ENCODE measurements around the gene ZNF397. TPM values are rescaled to one million over a fixed set of nuclear protein-coding genes. Genes with fewer than 3 reads are reported as not detected.

The ZNF397 gene
- total and polyA plus RNA-seq, 9 of the 15 experiments (the other 6 are each of a cell fraction or from before 2014, with no cell fraction given) = 6.4 to 24.2 (median 19.3) TPM

GRCh38 chr18:35290094-35290735, 49.4 kb downstream of the ZNF397 start, which contains the start of gene ZSCAN30 (continued):
- TF ChIP-seq E2F4 (CRISPR knock-in tag; IDR thresholded peaks at IDR 0.05; ENCODE audit: low read depth) (no peak), CHD1 (IDR thresholded peaks at IDR 0.05; ENCODE audit: low read length) (no peak), PHB2 (IDR thresholded peaks at IDR 0.05; ENCODE audit: low read depth) (no peak), ZBTB11 (CRISPR knock-in tag; IDR thresholded peaks at IDR 0.05) (0 out of 6 replicates have a peak, but pooled peaks of 1 of the 3 experiments have one; percentile 27), PHB (CRISPR knock-in tag; IDR thresholded peaks at IDR 0.05) (0 out of 2 replicates have a peak, but pooled peaks have one; percentile 5), KDM1A (IDR thresholded peaks at IDR 0.05) (0 out of 4 replicates have a peak, but pooled peaks of 1 of the 2 experiments have one; percentile 3), TBL1XR1 (IDR thresholded peaks at IDR 0.05; ENCODE audit: low read length in 2 of 2) (peak; percentile 63 to 72; a peak in 3 of 4 replicates), ZNF124 (CRISPR knock-in tag; IDR thresholded peaks at IDR 0.05) (no peak), IRF2 (CRISPR knock-in tag; IDR thresholded peaks at IDR 0.05) (no peak), FOXK1 (CRISPR knock-in tag; IDR thresholded peaks at IDR 0.05; ENCODE audit: borderline replicate concordance) (peak; percentile 95), SNRNP70 (optimal IDR thresholded peaks at IDR 0.05; ENCODE audit: low read depth, low read length) (no peak), NBN (IDR thresholded peaks at IDR 0.05; ENCODE audit: low read depth) (peak; percentile 89), KDM5B (IDR thresholded peaks at IDR 0.05; ENCODE audit: insufficient replicate concordance, low read depth, low read length) (peak; percentile 96), TEAD1 (CRISPR knock-in tag; IDR thresholded peaks at IDR 0.05) (peak; percentile 6 to 96; a peak in 3 of 4 replicates), ZBTB1 (CRISPR knock-in tag; IDR thresholded peaks at IDR 0.05; ENCODE audit: borderline replicate concordance, low read depth) (0 out of 2 replicates have a peak, but pooled peaks have one; percentile 70), SETDB1 (IDR thresholded peaks at IDR 0.05; ENCODE audit: low read length) (peak; percentile 77)
- TF ChIP-seq, protein P1, sequence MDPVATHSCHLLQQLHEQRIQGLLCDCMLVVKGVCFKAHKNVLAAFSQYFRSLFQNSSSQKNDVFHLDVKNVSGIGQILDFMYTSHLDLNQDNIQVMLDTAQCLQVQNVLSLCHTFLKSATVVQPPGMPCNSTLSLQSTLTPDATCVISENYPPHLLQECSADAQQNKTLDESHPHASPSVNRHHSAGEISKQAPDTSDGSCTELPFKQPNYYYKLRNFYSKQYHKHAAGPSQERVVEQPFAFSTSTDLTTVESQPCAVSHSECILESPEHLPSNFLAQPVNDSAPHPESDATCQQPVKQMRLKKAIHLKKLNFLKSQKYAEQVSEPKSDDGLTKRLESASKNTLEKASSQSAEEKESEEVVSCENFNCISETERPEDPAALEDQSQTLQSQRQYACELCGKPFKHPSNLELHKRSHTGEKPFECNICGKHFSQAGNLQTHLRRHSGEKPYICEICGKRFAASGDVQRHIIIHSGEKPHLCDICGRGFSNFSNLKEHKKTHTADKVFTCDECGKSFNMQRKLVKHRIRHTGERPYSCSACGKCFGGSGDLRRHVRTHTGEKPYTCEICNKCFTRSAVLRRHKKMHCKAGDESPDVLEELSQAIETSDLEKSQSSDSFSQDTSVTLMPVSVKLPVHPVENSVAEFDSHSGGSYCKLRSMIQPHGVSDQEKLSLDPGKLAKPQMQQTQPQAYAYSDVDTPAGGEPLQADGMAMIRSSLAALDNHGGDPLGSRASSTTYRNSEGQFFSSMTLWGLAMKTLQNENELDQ (CRISPR knock-in tag; IDR thresholded peaks at IDR 0.05; ENCODE audit: borderline replicate concordance) = peak; percentile 97
- TF ChIP-seq, protein P2, sequence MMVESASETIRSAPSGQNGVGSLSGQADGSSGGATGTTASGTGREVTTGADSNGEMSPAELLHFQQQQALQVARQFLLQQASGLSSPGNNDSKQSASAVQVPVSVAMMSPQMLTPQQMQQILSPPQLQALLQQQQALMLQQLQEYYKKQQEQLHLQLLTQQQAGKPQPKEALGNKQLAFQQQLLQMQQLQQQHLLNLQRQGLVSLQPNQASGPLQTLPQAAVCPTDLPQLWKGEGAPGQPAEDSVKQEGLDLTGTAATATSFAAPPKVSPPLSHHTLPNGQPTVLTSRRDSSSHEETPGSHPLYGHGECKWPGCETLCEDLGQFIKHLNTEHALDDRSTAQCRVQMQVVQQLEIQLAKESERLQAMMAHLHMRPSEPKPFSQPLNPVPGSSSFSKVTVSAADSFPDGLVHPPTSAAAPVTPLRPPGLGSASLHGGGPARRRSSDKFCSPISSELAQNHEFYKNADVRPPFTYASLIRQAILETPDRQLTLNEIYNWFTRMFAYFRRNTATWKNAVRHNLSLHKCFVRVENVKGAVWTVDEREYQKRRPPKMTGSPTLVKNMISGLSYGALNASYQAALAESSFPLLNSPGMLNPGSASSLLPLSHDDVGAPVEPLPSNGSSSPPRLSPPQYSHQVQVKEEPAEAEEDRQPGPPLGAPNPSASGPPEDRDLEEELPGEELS (CRISPR knock-in tag; IDR thresholded peaks at IDR 0.05; ENCODE audit: borderline replicate concordance) = 0 out of 2 replicates have a peak, but pooled peaks have one; percentile 30

Data from K562 (cell line).